Kasumi-1 (cell line): ENCODE results near the gene MARCHF10.

Experiments used
- DNase-seq, 2 experiments: peaks; one replicate each; lab custom pipeline; 2025; lab: John Stamatoyannopoulos, UW

The MARCHF10 gene

GRCh38 chr17:62676952-62677596, 131.0 kb downstream of the MARCHF10 start:
- DNase-seq: no peak

GRCh38 chr17:62676231-62676943, 131.7 kb downstream of the MARCHF10 start:
- no peak for DNase-seq

GRCh38 chr17:62675701-62676100, 132.4 kb downstream of the MARCHF10 start:
- no peak for DNase-seq

- DNase-seq: no peak
These were observed 132.9 kb downstream of the MARCHF10 start for GRCh38 chr17:62675260-62675659.

- DNase-seq: no peak
These were observed 133.3 kb downstream of the MARCHF10 start for GRCh38 chr17:62674841-62675240.

- DNase-seq: no peak
These were observed 133.8 kb downstream of the MARCHF10 start for GRCh38 chr17:62674363-62674739.

GRCh38 chr17:62673614-62674362, 134.3 kb downstream of the MARCHF10 start:
- no peak for DNase-seq

- no peak for DNase-seq
These were observed 135.2 kb downstream of the MARCHF10 start for GRCh38 chr17:62672957-62673356.

- DNase-seq: no peak
These were observed 136.6 kb downstream of the MARCHF10 start for GRCh38 chr17:62671553-62671952.

- no peak for DNase-seq
These were observed 137.8 kb downstream of the MARCHF10 start for GRCh38 chr17:62670202-62670821.

GRCh38 chr17:62668091-62668804, 139.9 kb downstream of the MARCHF10 start:
- DNase-seq: no peak

- no peak for DNase-seq
These were observed 141.1 kb downstream of the MARCHF10 start for GRCh38 chr17:62666801-62667591.

- DNase-seq: no peak
These were observed 141.9 kb downstream of the MARCHF10 start for GRCh38 chr17:62666061-62666800.

GRCh38 chr17:62665599-62665998, 142.5 kb downstream of the MARCHF10 start:
- DNase-seq: no peak

GRCh38 chr17:62664336-62665120, 143.6 kb downstream of the MARCHF10 start:
- DNase-seq: no peak

GRCh38 chr17:62663304-62663703, 144.8 kb downstream of the MARCHF10 start:
- no peak for DNase-seq

GRCh38 chr17:62662855-62663254, 145.3 kb downstream of the MARCHF10 start:
- no peak for DNase-seq

- DNase-seq: no peak
These were observed 146.8 kb downstream of the MARCHF10 start for GRCh38 chr17:62661337-62661736.

GRCh38 chr17:62660629-62661118, 147.4 kb downstream of the MARCHF10 start:
- no peak for DNase-seq
